Stimulated activated CD8-positive, alpha-beta memory T cell treated with anti-CD3 and anti-CD28 coated beads, Interleukin-15, amount 100 ng/mL, for 1 hour (primary cell): ENCODE data around the gene LST1.
A peak's percentile ranks its signal among the peaks of the same experiment; 100 is the strongest.
"Not testable (repeated sequence)": the region's sequence is repeated elsewhere in the genome, so short reads cannot be mapped to it uniquely, and the experiment has no call there.

Experiments
- DNase-seq: peaks from one replicate; pipeline ENCODE4 v3.0.0-alpha.2; 2020; ENCODE audit warnings: low read depth

The LST1 gene

DNA sequence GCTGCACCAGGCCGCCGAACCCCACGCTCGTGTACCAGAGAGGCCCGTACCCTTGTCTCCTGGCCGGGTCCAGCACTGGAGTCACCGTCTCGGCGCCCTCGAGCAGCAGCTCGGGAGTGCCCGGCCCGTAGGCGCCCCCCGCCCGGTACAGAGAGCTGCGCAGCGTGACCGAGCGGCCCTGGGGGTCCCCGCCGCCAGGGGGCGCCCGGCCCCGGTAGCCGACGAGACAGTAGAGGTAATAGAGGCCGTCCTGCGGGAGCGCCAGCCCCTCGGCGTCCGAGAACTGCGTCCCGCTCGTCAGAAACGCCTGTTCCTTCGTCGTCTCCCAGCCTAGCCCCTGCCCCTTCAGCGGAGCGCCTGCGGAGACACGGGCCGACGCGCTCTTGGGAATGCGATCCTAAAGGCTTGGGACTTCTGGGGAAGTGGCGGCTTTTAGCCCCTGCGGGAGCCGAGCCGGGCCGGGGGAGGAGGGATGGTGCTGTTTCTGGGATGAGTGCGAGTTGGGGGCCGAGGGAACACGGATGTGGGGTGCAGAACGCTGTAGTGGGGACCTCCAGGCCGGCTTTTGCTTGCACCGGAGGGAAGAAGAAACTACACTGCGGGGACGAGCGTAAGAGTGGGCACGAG is 5.2 kb upstream of the LST1 start:
- peak; percentile 81 for DNase-seq

DNA sequence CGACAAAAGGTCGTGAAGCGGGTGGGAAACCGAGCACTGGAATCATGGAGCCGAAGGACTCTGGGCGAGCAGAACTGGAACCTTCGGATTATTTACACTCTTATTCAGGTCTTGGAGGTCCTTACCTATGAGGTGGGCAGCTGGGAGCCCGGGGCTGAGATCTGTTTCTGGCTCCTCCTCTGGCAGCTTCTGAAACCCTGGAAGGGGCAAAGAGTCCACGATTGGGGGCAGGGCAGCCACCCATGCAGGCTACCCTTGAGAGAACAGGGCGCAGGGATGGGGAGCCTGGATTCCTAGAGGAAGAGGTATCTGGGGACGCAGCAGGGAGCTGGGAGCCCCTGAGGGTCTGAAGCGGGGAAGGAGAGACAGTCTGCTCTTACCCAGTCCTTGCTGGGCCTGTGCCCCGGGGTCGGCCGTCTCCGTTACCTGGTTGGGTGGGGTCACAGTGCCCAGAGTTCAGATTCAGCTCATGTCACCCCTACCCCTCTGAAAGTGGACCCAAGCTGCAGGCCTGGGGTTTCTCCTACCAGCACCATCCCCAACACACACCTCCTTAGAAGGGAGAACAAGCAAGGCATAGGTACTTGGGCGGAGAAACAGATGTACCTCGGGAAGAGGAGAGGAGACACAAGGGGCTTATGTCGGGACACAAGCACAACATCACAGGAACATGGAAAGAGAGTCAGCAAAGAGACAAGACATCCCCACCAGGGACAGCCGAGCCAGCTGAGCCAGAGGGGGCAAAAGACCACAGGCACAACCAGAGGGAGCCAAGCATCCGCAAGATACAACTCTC is 4.4 kb upstream of the LST1 start:
- no peak for DNase-seq

- no peak for DNase-seq
Observed at GRCh38 chr6:31582230-31582643, 3.8 kb upstream of the LST1 start, which contains the start of gene LTB. LTB (minus strand) TSS chr6:31582424; CDS start chr6:31582417, 7 bp downstream.

DNA sequence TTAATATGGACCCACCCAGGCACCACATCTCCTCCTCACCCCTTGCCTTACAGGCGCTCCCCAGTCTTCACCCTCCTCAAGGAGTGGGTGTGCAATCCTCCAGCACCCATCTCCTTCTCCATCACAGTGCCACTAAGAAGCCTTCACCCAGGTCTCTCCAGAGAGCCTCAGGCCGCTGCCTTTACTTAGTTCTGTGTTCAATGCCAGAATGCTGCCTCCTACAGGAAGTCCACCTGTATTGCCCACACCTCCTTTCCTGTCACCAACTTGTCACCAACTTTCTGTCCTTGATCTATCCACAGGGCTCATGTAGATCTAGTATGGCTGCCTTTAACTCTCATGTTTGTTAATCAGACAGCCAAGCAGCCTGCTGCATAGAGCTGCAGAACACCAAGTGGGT is 586 bp upstream of the LST1 start:
- DNase-seq, result no peak

- DNase-seq, result no peak
Observed at GRCh38 chr6:31586599-31587281, 663 bp downstream of the LST1 start.

- DNase-seq, result no peak
Observed at GRCh38 chr6:31587791-31588777, 2.0 kb downstream of the LST1 start.

- DNase-seq, result no peak
Observed at GRCh38 chr6:31588871-31589650, 3.0 kb downstream of the LST1 start.

DNA sequence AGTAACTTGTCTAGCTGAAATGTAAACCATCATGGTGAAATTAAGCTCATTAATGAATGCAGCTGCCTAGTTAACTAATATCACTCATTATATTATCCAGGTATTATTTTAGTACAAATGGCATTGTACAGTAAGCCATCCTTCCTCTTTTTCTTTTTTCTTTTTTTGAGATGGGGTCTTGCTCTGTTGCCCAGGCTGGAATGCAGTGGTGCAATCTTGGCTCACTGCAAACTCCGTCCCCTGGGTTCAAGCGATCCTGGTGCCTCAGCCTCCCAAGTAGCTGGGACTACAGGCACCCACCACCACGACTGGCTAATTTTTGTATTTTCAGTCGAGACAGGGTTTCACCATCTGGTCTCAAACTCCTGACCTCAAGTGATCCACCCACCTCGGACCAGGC is 4.6 kb downstream of the LST1 start:
- not testable (repeated sequence) for DNase-seq

DNA sequence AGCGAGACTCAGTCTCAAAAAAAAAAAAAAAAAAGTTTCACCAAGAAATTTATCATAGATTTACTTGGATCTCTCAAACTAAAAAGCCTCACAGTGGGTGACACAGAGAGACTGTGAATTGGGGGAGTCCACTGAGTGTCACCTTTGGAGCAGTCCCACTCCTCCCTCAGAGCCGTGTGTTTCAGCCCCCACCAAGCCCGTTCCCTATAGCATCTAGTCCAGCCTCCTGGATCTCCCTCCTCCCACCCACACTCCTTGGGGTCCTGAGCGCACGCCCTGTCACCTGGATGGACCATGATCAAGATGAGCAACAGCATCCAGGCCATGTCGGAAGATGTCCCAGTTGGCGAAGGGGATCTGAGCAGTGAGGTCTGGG is 6.3 kb downstream of the LST1 start:
- no peak for DNase-seq

GRCh38 chr6:31597006-31597405 is 10.9 kb downstream of the LST1 start:
- DNase-seq, result no peak

GRCh38 chr6:31607317-31607716 is 21.2 kb downstream of the LST1 start:
- DNase-seq, result no peak

GRCh38 chr6:31609519-31610406 is 23.7 kb downstream of the LST1 start:
- no peak for DNase-seq

- no peak for DNase-seq
Observed at GRCh38 chr6:31610968-31611367, 24.9 kb downstream of the LST1 start.

DNA sequence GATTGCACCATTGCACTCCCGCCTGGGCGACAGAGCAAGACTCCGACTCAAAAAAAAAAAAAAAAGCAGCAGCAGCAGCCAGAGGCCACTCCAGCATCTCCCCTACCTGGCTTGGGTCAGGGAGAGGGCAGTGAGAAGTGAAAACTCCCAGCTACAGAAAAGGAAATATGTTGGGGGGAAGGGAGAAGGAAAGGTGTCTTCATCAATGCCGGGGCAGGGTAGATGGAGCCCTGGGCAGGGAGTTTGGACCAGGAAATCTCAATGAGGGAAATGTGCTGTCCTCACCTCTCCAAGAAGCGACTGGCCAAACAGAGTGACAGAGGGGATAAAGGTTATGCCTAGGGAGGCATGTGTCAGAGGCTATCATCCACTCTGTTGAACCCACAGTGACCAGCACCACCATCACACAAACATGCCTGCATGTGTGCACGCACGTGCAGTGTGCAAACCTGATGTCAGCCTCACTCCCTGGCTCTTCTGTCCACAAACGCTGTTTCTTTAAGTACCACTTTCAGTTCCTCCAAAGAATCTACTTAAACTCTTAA is 28.1 kb downstream of the LST1 start:
- no peak for DNase-seq

- no peak for DNase-seq
Observed at GRCh38 chr6:31614684-31615578, 28.9 kb downstream of the LST1 start, which contains the start of gene AIF1. AIF1 (plus strand) TSS chr6:31615234; CDS start chr6:31615330, 96 bp downstream.

- DNase-seq, result no peak
Observed at GRCh38 chr6:31615748-31616147, 29.7 kb downstream of the LST1 start.

- DNase-seq, result no peak
Observed at GRCh38 chr6:31617010-31617409, 30.9 kb downstream of the LST1 start.

- peak; percentile 90 for DNase-seq
Observed at GRCh38 chr6:31619805-31620585, 33.9 kb downstream of the LST1 start.
